Esophagus squamous epithelium (tissue), 4 donors: ENCODE data around the gene ZHX3.

ENCODE experiments used
- POLR2A ChIP-seq, 4 donors: fragments of 450-650 bp; IDR thresholded peaks; one replicate each; pipeline ENCODE4 v1.6.1; 2017; ENCODE audit warnings: antibody characterized with exemption in 4 of 4, mild to moderate bottlenecking in 4 of 4, moderate library complexity in 3 of 4
- TF ChIP-seq, protein P1 (sequence below), 6 experiments: fragments of 450-650 bp in 4 of 6; fragments of 200-600 bp in 2 of 6; sonication (generic) in 2 of 6; IDR thresholded peaks; one replicate each; pipeline ENCODE4 v1.5.1; 2016 to 2019; ENCODE audit warnings: antibody characterized with exemption in 6 of 6, mild to moderate bottlenecking in 4 of 6, moderate library complexity in 4 of 6

DNA sequence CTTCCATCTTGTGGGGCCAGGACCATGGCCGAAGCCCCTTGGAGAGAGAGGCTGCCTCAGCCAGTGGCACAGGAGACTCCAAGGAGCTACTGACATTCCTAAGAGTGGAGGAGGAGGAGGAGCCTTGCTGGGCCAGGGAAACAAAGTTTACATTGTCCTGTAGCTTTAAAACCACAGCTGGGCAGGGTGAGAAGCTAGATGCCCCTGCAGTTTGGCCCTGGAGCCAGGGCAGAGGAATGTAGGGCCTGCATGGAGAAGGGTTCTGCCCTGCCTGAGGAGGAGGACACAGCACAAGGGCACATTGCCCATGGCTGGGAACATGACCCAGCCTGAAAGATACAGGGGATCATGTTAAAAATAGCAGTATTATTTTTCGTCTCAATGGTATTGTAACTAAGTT is 142.7 kb downstream of the ZHX3 start:
- no peak for TF ChIP-seq POLR2A (IDR thresholded peaks at IDR 0.05)
- TF ChIP-seq, protein P1, sequence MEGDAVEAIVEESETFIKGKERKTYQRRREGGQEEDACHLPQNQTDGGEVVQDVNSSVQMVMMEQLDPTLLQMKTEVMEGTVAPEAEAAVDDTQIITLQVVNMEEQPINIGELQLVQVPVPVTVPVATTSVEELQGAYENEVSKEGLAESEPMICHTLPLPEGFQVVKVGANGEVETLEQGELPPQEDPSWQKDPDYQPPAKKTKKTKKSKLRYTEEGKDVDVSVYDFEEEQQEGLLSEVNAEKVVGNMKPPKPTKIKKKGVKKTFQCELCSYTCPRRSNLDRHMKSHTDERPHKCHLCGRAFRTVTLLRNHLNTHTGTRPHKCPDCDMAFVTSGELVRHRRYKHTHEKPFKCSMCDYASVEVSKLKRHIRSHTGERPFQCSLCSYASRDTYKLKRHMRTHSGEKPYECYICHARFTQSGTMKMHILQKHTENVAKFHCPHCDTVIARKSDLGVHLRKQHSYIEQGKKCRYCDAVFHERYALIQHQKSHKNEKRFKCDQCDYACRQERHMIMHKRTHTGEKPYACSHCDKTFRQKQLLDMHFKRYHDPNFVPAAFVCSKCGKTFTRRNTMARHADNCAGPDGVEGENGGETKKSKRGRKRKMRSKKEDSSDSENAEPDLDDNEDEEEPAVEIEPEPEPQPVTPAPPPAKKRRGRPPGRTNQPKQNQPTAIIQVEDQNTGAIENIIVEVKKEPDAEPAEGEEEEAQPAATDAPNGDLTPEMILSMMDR (IDR thresholded peaks at IDR 0.05): no peak
